PFSK-1 (cell line): Measurements from ENCODE around the gene PIK3R5.

Experiments used
- FOXP2 ChIP-seq: optimal IDR thresholded peaks from 2 replicates; pipeline ENCODE3; 2011; ENCODE audit warnings: borderline replicate concordance, control low read depth, inconsistent platforms; ENCODE audit not compliant: insufficient read depth; ENCODE audit errors: extremely low read length, extremely low read depth
- POLR2AphosphoS5 ChIP-seq: IDR thresholded peaks from 2 replicates; pipeline ENCODE4 v1.6.1; 2012; ENCODE audit warnings: low read depth, mild to moderate bottlenecking, control low read depth, low read length, moderate library complexity
- SIN3A ChIP-seq: IDR thresholded peaks from 2 replicates; pipeline ENCODE4 v1.6.1; 2012; ENCODE audit warnings: mild to moderate bottlenecking, low read length, moderate library complexity, borderline replicate concordance; ENCODE audit not compliant: insufficient read depth
- TAF1 ChIP-seq: IDR thresholded peaks from 2 replicates; pipeline ENCODE4 v1.6.1; 2012; ENCODE audit warnings: low read length, control low read depth, borderline replicate concordance; ENCODE audit not compliant: insufficient read depth
- TF ChIP-seq, protein P1 (sequence below), 2 experiments: IDR thresholded peaks; 2 replicates each; pipeline versions ENCODE4 v1.6.1 to v1.8.0; 2011 to 2012; ENCODE audit warnings: low read depth in 2 of 2, low read length in 2 of 2, control low read depth in 1 of 2, inconsistent platforms in 1 of 2, mild to moderate bottlenecking in 1 of 2, moderate library complexity in 1 of 2; ENCODE audit not compliant: insufficient read depth in 1 of 2

PIK3R5 gene

GRCh38 chr17:8872036-8872704 lies 93.3 kb downstream of the PIK3R5 start:
- TF ChIP-seq, protein P1, sequence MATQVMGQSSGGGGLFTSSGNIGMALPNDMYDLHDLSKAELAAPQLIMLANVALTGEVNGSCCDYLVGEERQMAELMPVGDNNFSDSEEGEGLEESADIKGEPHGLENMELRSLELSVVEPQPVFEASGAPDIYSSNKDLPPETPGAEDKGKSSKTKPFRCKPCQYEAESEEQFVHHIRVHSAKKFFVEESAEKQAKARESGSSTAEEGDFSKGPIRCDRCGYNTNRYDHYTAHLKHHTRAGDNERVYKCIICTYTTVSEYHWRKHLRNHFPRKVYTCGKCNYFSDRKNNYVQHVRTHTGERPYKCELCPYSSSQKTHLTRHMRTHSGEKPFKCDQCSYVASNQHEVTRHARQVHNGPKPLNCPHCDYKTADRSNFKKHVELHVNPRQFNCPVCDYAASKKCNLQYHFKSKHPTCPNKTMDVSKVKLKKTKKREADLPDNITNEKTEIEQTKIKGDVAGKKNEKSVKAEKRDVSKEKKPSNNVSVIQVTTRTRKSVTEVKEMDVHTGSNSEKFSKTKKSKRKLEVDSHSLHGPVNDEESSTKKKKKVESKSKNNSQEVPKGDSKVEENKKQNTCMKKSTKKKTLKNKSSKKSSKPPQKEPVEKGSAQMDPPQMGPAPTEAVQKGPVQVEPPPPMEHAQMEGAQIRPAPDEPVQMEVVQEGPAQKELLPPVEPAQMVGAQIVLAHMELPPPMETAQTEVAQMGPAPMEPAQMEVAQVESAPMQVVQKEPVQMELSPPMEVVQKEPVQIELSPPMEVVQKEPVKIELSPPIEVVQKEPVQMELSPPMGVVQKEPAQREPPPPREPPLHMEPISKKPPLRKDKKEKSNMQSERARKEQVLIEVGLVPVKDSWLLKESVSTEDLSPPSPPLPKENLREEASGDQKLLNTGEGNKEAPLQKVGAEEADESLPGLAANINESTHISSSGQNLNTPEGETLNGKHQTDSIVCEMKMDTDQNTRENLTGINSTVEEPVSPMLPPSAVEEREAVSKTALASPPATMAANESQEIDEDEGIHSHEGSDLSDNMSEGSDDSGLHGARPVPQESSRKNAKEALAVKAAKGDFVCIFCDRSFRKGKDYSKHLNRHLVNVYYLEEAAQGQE (IDR thresholded peaks at IDR 0.05; ENCODE audit: insufficient read depth in 1 of 2, low read depth in 2 of 2, low read length in 2 of 2), result no peak

- TF ChIP-seq SIN3A (no peak), FOXP2 (no peak), TAF1 (no peak), POLR2AphosphoS5 (no peak)
- TF ChIP-seq, protein P1 (IDR thresholded peaks at IDR 0.05; ENCODE audit: insufficient read depth in 1 of 2, low read depth in 2 of 2, low read length in 2 of 2), result no peak
Observed at GRCh38 chr17:8871081-8871581, 94.4 kb downstream of the PIK3R5 start.

DNA sequence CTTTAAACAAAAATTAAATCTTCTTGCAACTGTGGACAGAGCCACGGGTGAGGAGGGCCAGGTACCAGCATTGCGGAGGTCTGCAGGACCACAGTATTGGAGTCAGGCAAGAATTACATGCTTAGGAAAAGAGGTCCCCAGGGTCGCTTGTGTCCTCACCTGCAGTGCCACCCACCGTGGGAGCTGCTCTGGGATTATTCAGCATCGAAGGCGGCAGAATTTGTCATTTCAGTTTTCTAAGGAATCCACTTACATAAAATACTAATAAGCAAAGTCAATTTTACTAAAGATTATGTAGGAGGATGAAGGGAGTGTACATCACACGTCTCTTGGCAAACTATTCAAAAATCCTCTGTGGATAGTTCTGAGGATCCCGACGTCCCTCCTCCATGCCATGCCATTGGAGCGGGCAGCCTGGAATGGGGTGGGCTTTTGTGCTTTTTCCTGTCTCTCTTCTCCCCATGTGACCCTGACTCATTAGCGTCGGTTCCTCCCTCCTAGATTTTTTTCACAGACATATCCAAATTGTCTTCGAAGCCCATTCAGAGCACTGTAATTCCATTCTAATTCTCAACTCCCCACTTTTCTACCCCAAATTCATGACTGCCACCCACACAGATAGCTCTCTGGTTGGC lies 95.0 kb downstream of the PIK3R5 start:
- no peak for TF ChIP-seq POLR2AphosphoS5
- no peak for TF ChIP-seq FOXP2
- TF ChIP-seq SIN3A, result no peak
- TF ChIP-seq, protein P1 (IDR thresholded peaks at IDR 0.05; ENCODE audit: insufficient read depth in 1 of 2, low read depth in 2 of 2, low read length in 2 of 2), result no peak
- no peak for TF ChIP-seq TAF1

- TF ChIP-seq POLR2AphosphoS5, result no peak
- TF ChIP-seq TAF1, result no peak
- no peak for TF ChIP-seq SIN3A
- TF ChIP-seq, protein P1 (IDR thresholded peaks at IDR 0.05; ENCODE audit: insufficient read depth in 1 of 2, low read depth in 2 of 2, low read length in 2 of 2), result no peak
- no peak for TF ChIP-seq FOXP2
Observed at GRCh38 chr17:8869114-8869815, 96.2 kb downstream of the PIK3R5 start.
